Glomerular endothelial cell (primary cell): Measurements from ENCODE around the gene TIMM13. TPM values are rescaled to one million over a fixed set of nuclear protein-coding genes. Genes with fewer than 3 reads are reported as not detected.

ENCODE experiments used
- DNase-seq: peaks from one replicate; pipeline ENCODE4 v3.0.0-alpha.2; 2011; ENCODE audit warnings: low read depth, low spot score; ENCODE audit errors: extremely low read depth
- total RNA-seq: library from RNA; depleted of rRNA; stranded (reverse); fragments of >200 nt; gene quantifications from 2 replicates; pipeline ENCODE4 v1.2.3, GENCODE V29; 2015

Gene TIMM13
- total RNA-seq, 1 donor from 2014 or later = 47.1 TPM

GRCh38 chr19:2387367-2388288, 39.8 kb downstream of the TIMM13 start:
- no peak for DNase-seq

- DNase-seq = no peak
Measured at GRCh38 chr19:2385053-2385721, 42.2 kb downstream of the TIMM13 start.

GRCh38 chr19:2382530-2383222, 44.7 kb downstream of the TIMM13 start:
- DNase-seq = no peak

- no peak for DNase-seq
Measured at GRCh38 chr19:2381148-2381820, 46.1 kb downstream of the TIMM13 start.

GRCh38 chr19:2380567-2380966, 46.8 kb downstream of the TIMM13 start:
- DNase-seq = no peak

- no peak for DNase-seq
Measured at GRCh38 chr19:2376784-2377519, 50.4 kb downstream of the TIMM13 start.

Other genes with a start within 250 kb of the TIMM13 start
- 68.1 and 69.8 TPM in 2 replicates for gene PLEKHJ1, start 191.3 kb downstream of the TIMM13 start, total RNA-seq
- 45.9 and 90.2 TPM in 2 replicates for gene SF3A2, start 190.8 kb downstream of the TIMM13 start, total RNA-seq
- 1.4 and 2.1 TPM in 2 replicates for gene AMH, start 178.3 kb downstream of the TIMM13 start, total RNA-seq
- gene JSRP1, start 171.2 kb downstream of the TIMM13 start, total RNA-seq = 0.23 and 0.48 TPM in 2 replicates
- 0.05 TPM in 1 of 2 replicates, not detected in the other for gene PEAK3, start 145.4 kb downstream of the TIMM13 start, total RNA-seq
- gene LINGO3, start 119.4 kb downstream of the TIMM13 start, total RNA-seq = not detected in 2 replicates
- gene LSM7, start 99.0 kb downstream of the TIMM13 start, total RNA-seq = 128 and 231 TPM in 2 replicates
- 32.5 and 58.5 TPM in 2 replicates for gene SPPL2B, start 98.9 kb downstream of the TIMM13 start, total RNA-seq
- not detected in 2 replicates for gene TMPRSS9, start 67.3 kb downstream of the TIMM13 start, total RNA-seq
- gene LMNB2, start 29.4 kb upstream of the TIMM13 start, total RNA-seq = 69.7 and 83.3 TPM in 2 replicates
- gene GADD45B, start 48.5 kb upstream of the TIMM13 start, total RNA-seq = 48.5 and 90.1 TPM in 2 replicates